ENCODE data around the gene ANK3.

Gene ANK3

DNA sequence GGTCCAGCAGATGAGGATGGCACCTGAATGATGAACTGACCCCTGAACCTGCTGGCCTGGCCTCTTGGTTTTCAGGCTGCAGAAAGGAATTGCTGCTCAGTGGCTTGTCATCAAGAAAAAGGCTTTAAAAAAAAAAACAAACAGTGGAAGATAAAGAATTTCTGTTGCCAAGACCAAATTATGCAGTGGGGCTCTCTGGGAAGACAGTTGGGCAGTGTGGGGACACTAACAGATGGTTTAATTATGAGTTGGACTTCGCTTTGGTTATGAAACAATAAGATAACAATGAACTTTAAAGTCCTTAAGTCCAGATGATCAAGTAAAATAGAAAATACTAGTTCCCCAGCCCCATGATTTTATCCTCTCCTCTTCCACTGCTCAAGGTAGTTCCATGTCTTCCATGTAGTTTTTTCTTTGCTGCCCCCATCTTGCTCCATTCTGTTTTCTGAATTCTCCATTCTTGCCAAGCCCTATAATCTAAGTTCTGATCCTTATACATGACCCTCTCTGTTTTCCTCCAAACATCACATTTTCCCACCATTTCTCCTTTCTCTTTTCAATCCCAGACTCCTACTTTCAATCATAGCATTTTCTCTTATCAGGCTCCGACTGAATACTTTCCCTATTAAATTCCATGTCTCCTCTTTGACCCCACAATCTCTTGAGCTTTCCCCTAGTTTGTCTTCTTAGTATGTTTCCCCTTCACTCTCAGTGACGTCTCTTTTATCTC lies 52.6 kb downstream of the ANK3 start:
- no peak for FAIRE-seq
- TF ChIP-seq POLR2A (IDR thresholded peaks at IDR 0.05; ENCODE audit: low read depth, low read length) = no peak

GRCh38 chr10:60335708-60336107 lies 54.0 kb downstream of the ANK3 start:
- TF ChIP-seq POLR2A (IDR thresholded peaks at IDR 0.05; ENCODE audit: low read depth, low read length) = no peak
- peak; percentile 61 for FAIRE-seq
- DNase-seq (ENCODE audit: insufficient read length, low spot score) = no peak

More for the DNA sequence above, 52.6 kb downstream of the ANK3 start:
- DNase-seq (ENCODE audit: insufficient read length, low spot score) = no peak

- no peak for TF ChIP-seq POLR2A (IDR thresholded peaks at IDR 0.05; ENCODE audit: low read depth, low read length)
- DNase-seq (ENCODE audit: insufficient read length, low spot score) = no peak
- FAIRE-seq = no peak
Observed at GRCh38 chr10:60334991-60335390, 54.7 kb downstream of the ANK3 start.

- FAIRE-seq = no peak
- DNase-seq (ENCODE audit: insufficient read length, low spot score) = no peak
- no peak for TF ChIP-seq POLR2A (IDR thresholded peaks at IDR 0.05; ENCODE audit: low read depth, low read length)
Observed at GRCh38 chr10:60332371-60332770, 57.3 kb downstream of the ANK3 start.

DNA sequence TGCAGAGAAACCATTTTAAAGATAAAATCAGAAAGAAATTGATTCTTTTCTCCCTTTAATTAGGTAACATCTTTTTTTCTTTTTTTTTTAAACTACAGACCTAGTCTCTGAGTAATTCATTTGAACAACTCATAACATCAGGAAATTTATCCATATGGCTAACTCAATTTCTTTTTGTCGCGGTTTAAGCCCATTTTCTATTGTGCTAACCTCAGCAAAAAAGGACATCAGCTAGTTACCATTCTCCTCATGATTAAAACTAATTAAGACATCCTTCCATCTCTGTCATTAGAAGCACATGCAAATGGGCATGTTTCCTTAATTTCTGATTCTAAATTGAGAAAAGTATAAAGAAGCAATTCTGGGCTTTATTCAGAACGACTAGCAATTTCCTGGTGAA lies 57.8 kb downstream of the ANK3 start:
- TF ChIP-seq POLR2A (IDR thresholded peaks at IDR 0.05; ENCODE audit: low read depth, low read length) = no peak
- DNase-seq (ENCODE audit: insufficient read length, low spot score) (no peak), FAIRE-seq (no peak)

DNA sequence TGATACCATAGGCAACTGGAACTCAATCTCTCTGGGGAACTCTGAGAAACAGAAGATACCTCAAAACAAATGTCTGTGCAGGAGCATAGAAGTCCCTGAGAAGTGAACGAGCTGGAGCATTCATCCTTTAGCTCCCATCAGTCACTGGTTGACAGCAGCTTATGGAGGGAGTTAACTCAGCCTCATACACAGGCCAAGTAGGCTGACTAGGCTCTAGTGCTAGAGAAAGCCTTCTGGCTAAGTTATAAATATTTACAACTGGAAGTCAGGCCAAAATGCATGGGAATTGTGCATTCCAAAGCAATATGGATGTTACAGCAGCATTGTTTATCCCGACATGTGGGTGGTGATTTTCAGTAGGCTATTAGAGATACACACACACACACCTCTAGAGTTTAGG lies 66.5 kb downstream of the ANK3 start:
- FAIRE-seq = no peak
- no peak for TF ChIP-seq POLR2A (IDR thresholded peaks at IDR 0.05; ENCODE audit: low read depth, low read length)

GRCh38 chr10:60320666-60321065 lies 69.0 kb downstream of the ANK3 start:
- DNase-seq (ENCODE audit: insufficient read length, low spot score) = no peak
- no peak for TF ChIP-seq POLR2A (IDR thresholded peaks at IDR 0.05; ENCODE audit: low read depth, low read length)
- FAIRE-seq = peak; percentile 15

More for the DNA sequence above, 66.5 kb downstream of the ANK3 start:
- no peak for DNase-seq (ENCODE audit: insufficient read length, low spot score)

- FAIRE-seq (no peak), DNase-seq (ENCODE audit: insufficient read length, low spot score) (no peak)
- no peak for TF ChIP-seq POLR2A (IDR thresholded peaks at IDR 0.05; ENCODE audit: low read depth, low read length)
Observed at GRCh38 chr10:60316029-60316428, 73.6 kb downstream of the ANK3 start.

GRCh38 chr10:60315311-60315710 lies 74.4 kb downstream of the ANK3 start:
- DNase-seq (ENCODE audit: insufficient read length, low spot score) = no peak
- FAIRE-seq = no peak
- TF ChIP-seq POLR2A (IDR thresholded peaks at IDR 0.05; ENCODE audit: low read depth, low read length) = no peak

DNA sequence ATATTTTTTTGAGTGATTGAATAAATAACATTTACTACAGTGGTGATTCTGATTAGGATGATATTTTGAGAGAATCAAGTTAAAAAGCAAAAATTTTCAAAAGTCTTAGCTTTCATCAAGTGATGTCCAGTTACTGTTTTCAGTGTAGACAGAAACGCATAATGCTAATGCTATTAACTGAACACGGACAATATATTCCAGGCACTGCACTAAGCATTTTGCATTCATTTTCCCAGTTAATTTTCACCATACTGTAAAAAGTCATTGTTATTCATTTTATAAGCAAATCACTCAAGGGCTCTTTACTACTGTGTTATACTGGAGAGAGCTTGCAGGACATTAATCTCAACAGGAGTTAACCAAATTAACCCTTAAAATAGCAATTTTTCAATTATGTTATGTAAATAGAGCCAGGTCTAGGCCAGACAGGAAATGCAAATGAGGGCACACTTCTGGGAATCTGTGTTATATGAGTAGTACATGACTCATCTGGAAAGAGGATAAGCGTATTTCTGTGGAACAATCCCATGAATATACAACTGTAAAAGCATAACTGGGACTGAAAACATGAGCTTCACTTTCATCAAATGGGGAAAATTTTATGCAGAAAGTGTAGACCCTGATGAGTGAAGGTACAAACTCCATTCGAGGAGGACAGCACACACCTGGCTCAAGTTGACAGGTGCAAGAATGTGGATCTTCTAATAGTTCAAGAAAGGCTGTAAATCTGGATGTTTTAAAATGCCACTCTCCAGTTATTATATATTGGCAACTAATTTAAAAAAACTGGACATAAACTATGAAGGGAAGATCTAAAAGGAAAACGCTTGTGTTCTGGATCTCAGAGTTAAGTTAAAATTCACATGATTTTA lies 75.4 kb downstream of the ANK3 start:
- DNase-seq (ENCODE audit: insufficient read length, low spot score) = no peak
- FAIRE-seq = peak; percentile 97
- TF ChIP-seq POLR2A (IDR thresholded peaks at IDR 0.05; ENCODE audit: low read depth, low read length) = no peak

- TF ChIP-seq POLR2A (IDR thresholded peaks at IDR 0.05; ENCODE audit: low read depth, low read length) = no peak
- no peak for FAIRE-seq
- DNase-seq (ENCODE audit: insufficient read length, low spot score) = no peak
Observed at GRCh38 chr10:60313589-60313952, 76.1 kb downstream of the ANK3 start.

GRCh38 chr10:60312818-60313588 lies 76.7 kb downstream of the ANK3 start:
- FAIRE-seq (peak; percentile 86), DNase-seq (ENCODE audit: insufficient read length, low spot score) (no peak)
- no peak for TF ChIP-seq POLR2A (IDR thresholded peaks at IDR 0.05; ENCODE audit: low read depth, low read length)

DNA sequence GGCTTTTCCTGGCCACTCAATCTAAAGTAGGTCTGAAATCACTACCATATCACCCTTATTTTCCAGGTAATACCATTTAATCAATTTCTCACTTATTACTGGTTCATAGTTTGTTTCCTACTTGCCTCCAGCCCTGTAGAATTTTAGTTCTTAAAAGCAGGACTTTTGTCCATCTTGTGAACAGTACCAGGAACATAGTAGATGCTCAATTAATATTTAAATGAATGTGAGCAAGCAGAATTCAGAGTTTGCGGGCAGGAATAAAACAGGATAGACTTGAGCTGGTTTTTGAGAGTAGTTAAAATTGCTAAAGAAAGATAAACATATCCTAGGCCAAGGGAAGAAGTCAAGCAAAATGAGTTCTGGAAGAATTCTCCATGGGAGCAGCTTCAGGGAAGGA lies 77.9 kb downstream of the ANK3 start:
- no peak for FAIRE-seq

DNA sequence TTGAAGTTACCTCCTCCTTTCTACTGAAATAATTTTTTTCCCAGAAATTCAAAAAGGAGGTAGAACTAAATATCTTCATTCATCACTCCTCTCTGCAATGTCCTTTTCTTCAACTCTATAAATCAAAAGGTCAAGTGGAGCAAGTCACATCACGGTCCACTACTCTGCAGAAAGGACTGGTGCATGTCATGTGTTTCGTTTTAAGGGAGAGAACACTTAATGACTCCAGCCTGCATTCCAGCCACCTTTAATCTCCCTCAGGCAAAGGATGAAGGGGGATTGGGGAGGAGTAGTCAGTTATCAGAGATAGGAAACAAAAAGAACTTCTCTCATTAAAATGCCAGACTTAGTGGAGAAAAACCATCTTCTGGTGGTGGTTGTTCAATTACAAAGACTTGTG lies 78.9 kb downstream of the ANK3 start:
- TF ChIP-seq POLR2A (IDR thresholded peaks at IDR 0.05; ENCODE audit: low read depth, low read length) = no peak
- FAIRE-seq (no peak), DNase-seq (ENCODE audit: insufficient read length, low spot score) (no peak)

More for the DNA sequence above, 77.9 kb downstream of the ANK3 start:
- no peak for TF ChIP-seq POLR2A (IDR thresholded peaks at IDR 0.05; ENCODE audit: low read depth, low read length)
- DNase-seq (ENCODE audit: insufficient read length, low spot score) = no peak

All from H54 (cell line).